HG02885 (cell line): ENCODE results near the gene C16orf54.
"Not testable (repeated sequence)": the region's sequence is repeated elsewhere in the genome, so short reads cannot be mapped to it uniquely, and the experiment has no call there.

Experiments
- ATAC-seq: cut with Tn5 transposase; IDR thresholded peaks from one replicate; pipeline ENCODE4 v1.9.1; 2021; ENCODE audit warnings: mild to moderate bottlenecking; ENCODE audit not compliant: unreplicated experiment, poor library complexity

Gene C16orf54

DNA sequence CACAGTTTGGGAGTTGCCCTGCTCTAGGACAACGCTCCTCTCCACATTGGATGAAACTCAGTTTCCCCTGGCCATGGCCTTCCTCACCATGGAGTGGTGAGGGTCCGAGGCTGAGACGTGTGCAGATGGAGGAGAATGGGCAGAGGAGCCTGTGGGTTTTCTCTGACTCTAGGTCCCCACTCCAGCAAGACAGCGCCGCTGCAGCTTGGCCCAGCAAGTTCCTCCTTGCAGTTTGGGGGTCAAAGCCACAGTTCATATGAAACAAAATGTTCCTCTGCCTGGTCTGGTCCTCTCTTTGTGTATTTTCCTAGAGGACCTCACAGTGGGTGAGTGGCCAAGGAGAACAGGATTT is 2.3 kb downstream of the C16orf54 start:
- no peak for ATAC-seq

DNA sequence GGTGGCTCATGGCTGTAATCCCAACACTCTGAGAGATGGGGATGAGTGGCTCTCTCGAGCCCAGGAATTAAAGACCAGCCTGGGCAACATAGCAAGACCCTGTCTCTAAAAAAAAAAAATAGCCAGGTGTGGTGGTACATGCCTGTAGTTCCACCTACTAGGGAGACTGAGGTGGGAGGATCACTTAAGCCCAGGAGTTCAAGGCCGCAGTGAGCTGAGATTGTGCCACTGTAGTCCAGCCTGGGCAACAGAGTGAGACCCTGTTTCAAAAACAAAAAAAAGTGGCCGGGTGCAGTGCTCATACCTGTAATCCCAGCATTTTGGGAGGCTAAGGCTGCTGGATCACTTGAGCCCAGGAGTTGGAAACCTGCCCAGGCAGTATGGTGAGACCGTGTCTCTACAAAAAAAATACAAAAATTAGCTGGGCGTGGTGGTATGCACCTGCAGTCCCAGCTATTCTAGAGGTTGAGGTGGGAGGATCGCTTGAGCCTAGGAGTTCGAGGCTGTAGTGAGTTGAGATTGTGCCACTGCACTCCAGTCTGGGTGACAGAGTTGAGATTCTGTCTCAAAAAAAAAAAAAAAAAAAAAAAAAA is 3.0 kb downstream of the C16orf54 start:
- ATAC-seq = no peak

DNA sequence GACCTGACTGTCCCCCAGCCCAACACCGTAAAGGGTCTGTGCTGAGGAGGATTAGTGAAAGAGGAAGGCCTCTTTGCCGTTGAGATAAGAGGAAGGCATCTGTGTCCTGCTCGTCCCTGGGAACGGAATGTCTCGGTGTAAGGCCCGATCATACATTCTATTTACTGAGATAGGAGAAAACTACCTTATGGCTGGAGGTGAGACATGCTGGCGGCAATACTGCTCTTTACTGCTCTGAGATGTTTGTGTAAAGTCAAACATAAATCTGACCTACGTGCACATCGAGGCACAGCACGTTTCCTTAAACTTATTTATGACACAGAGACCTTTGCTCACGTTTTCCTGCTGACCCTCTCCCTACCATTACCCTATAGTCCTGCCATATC is 5.2 kb downstream of the C16orf54 start:
- ATAC-seq = not testable (repeated sequence)

DNA sequence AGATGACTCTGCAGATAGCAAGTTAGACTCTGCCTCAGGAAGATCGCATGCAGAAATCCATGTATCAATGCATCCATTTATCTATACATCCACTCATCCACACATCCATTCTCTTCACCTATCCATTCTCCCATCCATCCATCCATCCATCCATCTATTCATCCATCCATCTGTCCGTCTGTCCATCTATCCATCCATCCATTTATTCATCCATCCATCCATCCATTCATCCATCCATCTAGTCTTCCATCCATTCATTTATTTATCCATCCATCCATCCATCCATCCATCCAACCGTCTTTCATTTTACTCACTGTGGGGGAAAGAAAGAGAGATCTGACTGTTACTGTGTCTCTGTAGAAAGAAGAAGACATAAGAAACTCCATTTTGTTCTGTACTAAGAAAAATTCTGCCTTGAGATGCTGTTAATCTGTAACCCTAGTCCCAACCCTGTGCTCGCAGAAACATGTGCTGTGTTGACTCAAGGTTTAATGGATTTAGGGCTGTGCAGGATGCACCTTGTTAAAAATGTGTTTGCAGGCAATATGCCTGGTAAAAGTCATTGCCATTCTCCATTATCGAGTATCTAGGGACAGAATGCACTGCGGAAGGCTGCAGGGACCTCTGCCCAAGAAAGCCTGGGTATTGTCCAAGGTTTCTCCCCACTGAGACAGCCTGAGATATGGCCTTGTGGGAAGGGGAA is 5.7 kb downstream of the C16orf54 start:
- not testable (repeated sequence) for ATAC-seq

DNA sequence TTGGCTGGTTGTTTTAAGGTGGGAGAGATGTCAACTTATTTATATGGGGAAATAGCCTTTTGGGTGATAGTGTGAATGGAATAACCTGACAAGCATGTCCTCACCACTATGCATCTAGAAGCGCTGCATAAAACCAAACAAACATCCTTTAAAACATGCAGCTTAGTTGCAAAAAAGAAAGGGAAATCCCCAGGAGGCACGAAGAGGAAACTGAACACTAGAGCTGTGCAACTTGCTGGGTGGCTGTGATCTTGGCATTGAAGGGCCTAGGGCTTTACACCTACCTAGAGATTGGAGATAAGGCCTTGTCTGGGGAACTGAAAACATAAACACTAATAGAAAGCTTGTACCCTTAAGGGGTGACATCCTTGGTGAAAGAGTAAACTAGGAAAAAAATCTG is 7.3 kb downstream of the C16orf54 start:
- ATAC-seq = no peak

DNA sequence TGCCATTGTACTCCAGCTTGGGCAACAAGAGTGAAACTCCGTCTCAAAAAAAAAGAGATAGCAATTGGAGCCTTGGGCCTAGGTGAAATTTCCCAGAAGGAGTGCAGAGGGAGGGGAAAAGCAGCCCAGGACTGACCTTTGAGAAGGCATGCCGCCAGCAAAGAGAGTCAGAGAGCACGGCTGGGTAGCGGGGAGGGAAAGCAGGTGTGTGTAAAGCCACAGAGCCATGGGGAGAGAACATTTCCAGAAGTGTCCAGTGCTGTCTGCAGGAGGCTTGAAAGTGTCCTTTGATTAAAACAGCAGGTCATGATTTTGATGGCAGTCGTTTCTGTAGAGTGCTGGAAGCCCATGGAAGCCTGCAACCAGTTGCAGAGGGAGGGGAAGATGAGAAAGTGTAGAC is 8.1 kb downstream of the C16orf54 start:
- ATAC-seq = no peak

DNA sequence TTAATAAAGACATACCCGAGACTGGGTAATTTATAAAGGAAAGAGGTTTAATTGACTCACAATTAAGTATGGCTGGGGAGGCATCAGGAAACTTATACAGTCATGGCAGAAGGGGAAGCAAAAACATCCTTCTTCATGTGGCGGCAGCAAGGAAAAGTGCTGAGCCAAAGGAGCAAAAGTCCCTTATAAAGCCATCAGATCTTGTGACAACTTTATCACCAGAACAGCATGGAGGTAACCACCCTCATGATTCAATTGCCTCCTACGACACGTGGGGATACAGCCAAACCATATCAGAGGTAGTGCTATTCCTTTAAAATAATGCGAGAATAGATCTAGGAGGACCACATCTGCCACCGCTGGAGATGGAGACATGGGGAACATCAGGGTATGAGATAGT is 9.0 kb downstream of the C16orf54 start:
- ATAC-seq = no peak

DNA sequence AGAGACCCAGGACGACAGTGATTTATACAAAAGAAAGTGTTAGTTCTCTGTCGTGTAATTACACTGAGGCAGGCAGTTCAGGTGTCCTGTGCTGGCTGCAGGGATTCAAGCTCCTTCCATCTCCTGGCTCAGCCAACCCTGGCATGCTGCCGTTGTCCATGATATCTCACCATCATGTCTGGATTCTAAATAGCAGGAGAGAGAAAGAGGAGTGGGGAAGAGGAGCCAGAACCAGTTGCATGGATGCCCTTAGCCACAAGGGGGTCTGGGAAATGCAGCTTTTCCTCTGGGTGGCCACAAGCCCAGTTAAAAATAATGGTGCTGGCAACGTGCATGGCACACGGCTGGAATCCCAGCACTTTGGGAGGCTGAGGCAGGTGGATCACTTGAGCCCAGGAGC is 9.7 kb downstream of the C16orf54 start:
- ATAC-seq = no peak

DNA sequence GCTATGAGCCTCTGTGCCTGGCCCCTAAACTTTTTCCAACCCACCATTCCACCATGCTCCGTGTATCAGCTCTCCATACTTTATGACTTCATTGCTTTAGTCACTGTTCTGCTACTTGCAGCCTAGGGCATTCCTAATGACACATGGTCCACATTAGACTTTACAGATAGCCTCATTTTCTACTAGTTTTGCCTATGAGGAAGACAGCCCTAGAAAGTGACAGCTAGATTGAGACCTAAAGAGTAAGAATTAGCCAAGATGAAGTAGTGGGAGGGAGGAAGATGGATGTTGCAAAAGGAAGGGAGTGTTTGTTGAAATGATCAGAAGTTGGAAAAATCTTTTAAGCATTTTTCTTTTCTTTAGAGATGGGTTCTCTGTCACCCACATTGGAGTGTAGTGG is 11.0 kb downstream of the C16orf54 start:
- ATAC-seq = no peak

DNA sequence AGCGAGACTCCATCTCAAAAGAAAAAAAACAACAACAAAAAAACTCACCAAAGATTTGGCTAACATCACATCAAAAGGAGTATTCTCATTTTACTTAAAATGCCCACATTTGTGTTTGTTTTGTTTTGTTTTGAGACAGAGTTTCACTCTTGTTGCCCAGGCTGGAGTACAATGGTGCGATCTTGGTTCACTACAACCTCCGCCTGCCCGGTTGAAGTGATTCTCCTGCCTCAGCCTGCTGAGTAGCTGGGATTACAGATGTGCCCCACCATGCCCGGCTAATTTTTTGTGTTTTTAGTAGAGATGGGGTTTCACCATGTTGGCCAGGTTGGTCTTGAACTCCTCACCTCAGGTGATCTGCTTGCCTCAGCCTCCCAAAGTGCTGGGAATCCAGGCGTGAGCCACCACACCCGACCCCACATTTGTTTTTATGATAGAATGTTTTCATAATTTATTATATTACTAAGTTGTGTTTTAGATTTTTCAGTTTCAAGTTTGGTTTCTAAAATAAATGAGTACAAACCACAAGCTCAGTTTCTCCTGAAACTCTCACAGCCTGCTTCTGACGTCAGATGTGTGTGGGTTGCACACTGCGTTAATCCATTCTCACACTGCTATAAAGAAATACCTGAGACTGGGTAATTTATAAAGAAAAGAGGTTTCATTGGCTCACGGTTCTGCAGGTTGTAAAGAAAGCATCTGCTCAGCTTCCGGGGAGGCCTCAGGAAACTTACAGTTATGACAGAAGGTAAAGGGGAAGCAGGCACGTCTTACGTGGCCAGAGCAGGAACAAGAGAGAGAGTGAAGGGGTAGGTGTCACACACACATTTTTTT is 13.8 kb downstream of the C16orf54 start:
- not testable (repeated sequence) for ATAC-seq

DNA sequence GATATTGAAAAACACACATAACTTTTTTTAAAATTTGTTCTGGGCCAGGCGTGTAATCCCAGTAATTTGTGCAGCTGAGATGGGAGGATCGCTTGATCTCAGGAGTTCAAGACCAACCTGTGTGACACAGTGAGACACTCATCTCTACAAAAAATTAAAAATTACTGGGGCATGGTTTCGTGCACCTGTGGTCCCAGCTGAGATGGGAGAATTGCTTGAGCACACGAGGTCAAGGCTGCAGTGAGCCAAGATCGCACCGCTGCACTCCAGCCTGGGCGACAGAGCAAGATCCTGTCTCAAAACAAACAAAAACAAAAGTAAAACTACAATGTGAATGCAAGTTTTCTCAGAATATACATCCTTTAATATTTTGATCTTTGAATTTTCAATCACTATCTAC is 15.1 kb downstream of the C16orf54 start:
- ATAC-seq = no peak

DNA sequence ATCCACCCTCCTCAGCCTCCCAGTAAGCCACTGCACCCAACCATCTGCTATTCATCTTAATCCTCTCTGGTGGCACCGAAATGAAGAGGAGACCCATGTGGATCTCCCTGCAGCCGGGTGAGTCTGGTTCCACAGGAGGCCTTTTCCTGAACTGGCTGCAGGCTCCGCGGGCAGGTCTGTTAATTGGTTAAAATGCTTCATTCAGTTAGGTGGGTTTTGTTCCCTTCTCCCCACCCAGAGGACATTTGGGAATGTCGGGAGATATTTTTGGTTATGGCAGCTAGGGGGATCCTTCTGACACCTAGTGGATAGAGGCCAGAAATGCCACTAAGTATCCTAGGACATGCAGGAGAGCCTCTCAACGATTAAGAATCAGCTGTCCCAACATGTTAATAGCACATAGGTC is 16.7 kb downstream of the C16orf54 start:
- no peak for ATAC-seq

DNA sequence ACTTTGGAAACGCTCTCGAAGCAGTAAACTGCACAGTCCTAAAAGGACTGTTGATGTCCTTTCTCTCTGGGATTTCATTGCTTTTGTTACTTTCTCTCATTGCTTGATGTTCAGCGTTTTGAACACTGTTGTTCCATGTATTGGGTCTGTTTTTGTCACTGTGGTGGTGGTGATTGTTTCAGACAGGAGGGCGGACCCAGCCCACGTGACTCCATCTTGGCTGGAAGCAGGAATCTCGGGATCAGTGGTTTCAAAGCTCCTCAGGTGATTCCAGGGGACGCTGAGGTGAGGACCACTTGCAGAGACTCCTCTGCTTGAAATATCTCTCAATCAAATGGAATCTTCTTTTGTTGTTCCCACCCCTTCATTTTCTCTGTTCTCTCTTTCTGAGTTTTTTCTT is 18.3 kb downstream of the C16orf54 start:
- ATAC-seq = no peak

DNA sequence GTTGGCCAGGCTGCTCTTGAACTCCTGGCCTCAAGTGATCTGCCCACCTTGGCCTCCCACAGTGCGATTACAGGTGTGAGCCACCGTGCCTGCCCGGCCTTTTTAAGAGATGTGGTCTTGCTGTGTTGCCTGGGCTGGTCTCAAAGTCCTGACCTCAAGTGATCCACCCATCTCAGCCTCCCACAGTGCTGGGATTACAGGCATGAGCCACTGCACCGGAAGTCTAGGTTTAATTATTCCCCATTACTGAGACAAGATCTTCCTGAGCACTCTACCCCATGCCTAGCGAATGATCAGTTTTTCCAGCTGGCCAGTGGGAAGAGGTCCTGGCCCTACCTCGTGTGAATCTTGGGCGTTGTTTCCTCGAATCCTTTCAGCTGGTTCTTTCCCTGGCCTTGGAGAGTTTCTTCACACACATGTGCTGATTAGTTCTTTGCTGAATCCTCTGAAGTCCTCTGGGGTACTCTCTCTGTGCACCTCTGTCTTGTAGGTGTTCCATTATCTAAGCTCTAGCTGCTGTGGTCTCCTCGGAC is 18.9 kb downstream of the C16orf54 start:
- no peak for ATAC-seq

DNA sequence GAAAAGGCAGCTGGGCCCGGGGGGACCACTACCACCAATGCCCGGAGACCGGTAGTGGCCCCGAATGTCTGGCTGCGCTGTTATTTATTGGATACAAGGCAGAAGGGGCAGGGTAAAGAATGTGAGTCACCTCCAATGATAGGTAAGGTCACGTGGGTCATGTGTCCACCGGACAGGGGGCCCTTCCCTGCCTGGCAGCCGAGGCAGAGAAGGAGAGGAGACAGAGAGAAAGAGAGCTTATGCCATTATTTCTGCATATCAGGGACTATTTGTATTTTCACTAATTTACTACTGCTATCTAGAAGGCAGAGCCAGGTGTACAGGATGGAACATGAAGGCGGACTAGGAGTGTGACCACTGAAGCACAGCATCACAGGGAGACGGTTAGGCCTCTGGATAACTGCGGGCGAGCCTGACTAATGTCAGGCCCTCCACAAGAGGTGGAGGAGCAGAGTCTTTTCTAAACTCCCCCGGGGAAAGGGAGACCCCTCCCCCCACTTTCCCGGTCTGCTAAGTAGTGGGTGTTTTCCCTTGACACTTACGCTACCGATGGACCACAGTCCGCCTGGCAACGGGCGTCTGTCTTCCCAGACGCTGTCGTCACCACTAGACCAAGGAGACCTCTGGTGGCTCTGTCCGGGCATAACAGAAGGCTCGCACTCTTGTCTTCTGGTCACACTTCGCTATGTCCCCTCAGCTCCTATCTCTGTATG is 24.5 kb downstream of the C16orf54 start:
- not testable (repeated sequence) for ATAC-seq

DNA sequence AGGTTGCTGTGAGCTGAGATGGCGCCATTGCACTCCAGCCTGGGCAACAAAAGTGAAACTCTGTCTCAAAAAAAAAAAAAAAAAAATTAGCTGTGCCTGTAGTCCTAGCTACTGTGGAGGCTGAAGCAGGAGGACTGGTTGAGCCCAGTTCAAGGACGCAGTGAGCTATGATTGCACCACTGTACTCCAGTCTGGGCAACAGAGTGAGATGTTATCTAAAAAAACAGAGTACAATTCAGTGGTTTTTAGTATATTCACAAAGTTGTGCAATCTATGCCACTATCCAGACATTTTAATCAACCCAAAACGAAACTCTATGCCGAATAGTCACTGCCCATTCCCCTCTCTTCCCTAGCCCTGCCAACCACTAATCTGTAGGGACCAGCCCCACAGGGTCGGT is 25.1 kb downstream of the C16orf54 start:
- no peak for ATAC-seq

DNA sequence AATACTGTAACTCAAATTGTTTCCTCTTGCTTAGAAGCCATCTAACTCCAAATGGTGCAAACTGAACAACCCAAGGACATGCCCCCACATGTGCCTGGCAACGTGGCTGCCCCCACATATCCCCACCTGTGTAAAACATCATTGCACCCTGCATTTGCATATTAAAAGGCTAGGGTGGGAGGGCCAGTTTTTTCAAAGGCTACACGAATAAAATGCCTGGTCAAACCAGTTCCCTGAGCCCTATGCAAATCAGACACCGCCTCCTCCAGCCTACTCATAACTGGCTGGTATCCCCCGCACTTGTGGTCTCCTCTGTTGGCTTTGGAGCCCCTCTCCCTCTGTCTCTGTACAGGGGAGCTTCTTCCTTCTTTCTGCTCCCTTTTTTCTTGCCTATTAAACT is 26.7 kb downstream of the C16orf54 start:
- ATAC-seq = no peak

DNA sequence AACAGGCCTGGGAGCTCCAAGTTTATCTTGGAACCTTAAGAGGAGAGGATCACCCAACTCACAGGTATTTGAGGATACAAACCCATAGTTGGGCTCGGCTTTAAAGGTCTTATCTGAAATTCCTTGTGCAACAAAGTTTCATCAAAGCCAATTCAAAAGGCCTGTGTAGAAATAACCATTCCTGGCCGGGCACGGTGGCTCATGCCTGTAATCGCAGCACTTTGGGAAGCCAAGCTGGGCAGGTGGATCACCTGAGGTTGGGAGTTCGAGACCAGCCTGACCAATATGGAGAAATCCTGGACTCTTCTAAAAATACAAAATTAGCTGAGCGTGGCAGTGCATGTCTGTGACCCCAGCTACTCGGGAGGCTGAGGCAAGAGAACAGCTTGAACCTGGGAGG is 28.7 kb downstream of the C16orf54 start:
- no peak for ATAC-seq

DNA sequence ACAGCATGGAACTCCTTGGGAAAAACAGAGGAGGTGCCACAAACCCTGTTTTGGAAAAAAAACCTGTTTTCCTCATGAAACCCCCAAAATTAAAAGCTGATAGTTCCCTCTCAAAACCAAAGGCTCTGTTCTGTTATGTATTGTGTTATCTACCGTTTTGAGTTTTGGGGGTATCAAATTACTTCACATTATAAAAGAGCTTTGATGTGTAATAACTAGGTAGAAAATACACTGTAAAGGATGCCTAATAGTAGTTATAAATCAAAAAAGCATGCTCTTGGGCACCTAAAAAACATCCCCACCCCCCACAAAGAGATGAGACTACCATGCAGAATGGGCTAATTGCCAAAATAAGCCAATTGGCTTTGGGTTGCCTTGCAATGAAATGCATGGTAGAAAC is 30.8 kb downstream of the C16orf54 start:
- ATAC-seq = no peak

DNA sequence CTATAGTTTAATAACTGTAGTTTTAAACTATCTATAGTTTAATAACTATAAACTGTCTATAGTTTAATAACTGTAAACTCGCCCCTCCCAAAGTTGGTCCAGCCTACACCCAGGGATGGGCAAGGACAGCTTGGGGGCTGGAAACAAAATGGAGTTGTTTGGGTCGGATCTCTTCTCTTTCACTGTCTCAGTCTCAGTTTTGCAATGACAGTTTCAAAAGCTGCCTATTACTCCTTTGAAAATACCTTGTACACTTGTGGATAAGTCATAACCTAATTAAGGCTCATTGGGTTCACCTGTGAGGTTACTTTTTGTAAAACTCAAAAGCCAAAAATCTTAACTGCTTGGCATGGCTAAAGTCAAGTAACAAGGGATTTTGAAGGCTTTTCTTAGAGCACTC is 31.4 kb downstream of the C16orf54 start:
- ATAC-seq = no peak

DNA sequence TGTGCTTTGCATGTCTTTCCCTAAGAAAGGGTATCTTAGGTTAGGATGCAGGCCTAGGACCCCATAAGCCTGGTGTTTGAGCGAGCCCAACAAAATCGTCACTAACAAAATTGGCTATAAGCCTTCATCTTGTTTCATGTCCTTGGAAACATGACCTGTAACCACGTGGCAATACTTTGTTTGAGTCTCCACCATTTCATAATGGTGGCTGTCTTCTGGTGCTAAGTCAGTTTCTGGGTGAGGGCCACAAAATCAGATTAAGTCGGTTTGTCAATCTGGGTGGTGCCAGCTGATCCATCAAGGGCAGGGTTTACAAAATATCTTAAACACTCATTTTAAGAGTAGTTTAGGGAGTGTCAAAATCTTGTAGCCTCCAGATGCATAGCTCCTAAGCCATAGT is 33.0 kb downstream of the C16orf54 start:
- ATAC-seq = no peak
